ENCODE data around the gene CGB5.
"Not testable (repeated sequence)": the region's sequence is repeated elsewhere in the genome, so short reads cannot be mapped to it uniquely, and the experiment has no call there.

The CGB5 gene

GRCh38 chr19:49022116-49022515 lies 21.5 kb upstream of the CGB5 start:
- DNase-seq: no peak

GRCh38 chr19:49024233-49024632 lies 19.4 kb upstream of the CGB5 start, which contains the start of gene CGB3:
TSS of gene CGB3 (minus strand) at chr19:49024333. CDS start at chr19:49023971, 362 bp downstream.
- not testable (repeated sequence) for DNase-seq

- DNase-seq: not testable (repeated sequence)
Measured at GRCh38 chr19:49025088-49025487, 18.6 kb upstream of the CGB5 start.

GRCh38 chr19:49025599-49025998 lies 18.0 kb upstream of the CGB5 start:
- DNase-seq: not testable (repeated sequence)

GRCh38 chr19:49028686-49029085 lies 15.0 kb upstream of the CGB5 start:
- not testable (repeated sequence) for DNase-seq

- not testable (repeated sequence) for DNase-seq
Measured at GRCh38 chr19:49029749-49030148, 13.9 kb upstream of the CGB5 start.

- not testable (repeated sequence) for DNase-seq
Measured at GRCh38 chr19:49030323-49030722, 13.3 kb upstream of the CGB5 start.

- peak; percentile 60 for DNase-seq
Measured at GRCh38 chr19:49031642-49032301, 11.9 kb upstream of the CGB5 start, which contains the start of gene CGB2. TSS of gene CGB2 (plus strand) at chr19:49031890. CDS start at chr19:49032096, 206 bp downstream.

- peak; percentile 34 for DNase-seq
Measured at GRCh38 chr19:49036815-49037214, 6.8 kb upstream of the CGB5 start, which contains the start of gene CGB1. TSS of gene CGB1 (minus strand) at chr19:49036895. CDS start at chr19:49036711, 184 bp downstream.

GRCh38 chr19:49038111-49038510 lies 5.5 kb upstream of the CGB5 start:
- not testable (repeated sequence) for DNase-seq

- not testable (repeated sequence) for DNase-seq
Measured at GRCh38 chr19:49038557-49039276, 4.9 kb upstream of the CGB5 start.

GRCh38 chr19:49039736-49040135 lies 3.9 kb upstream of the CGB5 start:
- not testable (repeated sequence) for DNase-seq

GRCh38 chr19:49042177-49042576 lies 1.5 kb upstream of the CGB5 start:
- no peak for DNase-seq

GRCh38 chr19:49042666-49043065 lies 982 bp upstream of the CGB5 start:
- DNase-seq: not testable (repeated sequence)

GRCh38 chr19:49049011-49049410 lies 5.4 kb downstream of the CGB5 start, which contains the start of gene CGB8:
TSS of gene CGB8 (minus strand) at chr19:49049111. CDS start at chr19:49048739, 372 bp downstream.
- not testable (repeated sequence) for DNase-seq

- DNase-seq: not testable (repeated sequence)
Measured at GRCh38 chr19:49049834-49050233, 6.2 kb downstream of the CGB5 start.

- not testable (repeated sequence) for DNase-seq
Measured at GRCh38 chr19:49050376-49051033, 6.9 kb downstream of the CGB5 start.

- peak; percentile 51 for DNase-seq
Measured at GRCh38 chr19:49056101-49056901, 12.7 kb downstream of the CGB5 start.

GRCh38 chr19:49056902-49057596 lies 13.4 kb downstream of the CGB5 start:
- not testable (repeated sequence) for DNase-seq

- DNase-seq: peak; percentile 45
Measured at GRCh38 chr19:49057636-49058234, 14.1 kb downstream of the CGB5 start, which contains the start of gene CGB7. TSS of gene CGB7 (minus strand) at chr19:49057749. CDS start at chr19:49055375, 2,374 bp downstream.

- DNase-seq: no peak
Measured at GRCh38 chr19:49058562-49058961, 14.9 kb downstream of the CGB5 start.
